ENCODE data around the gene SKAP1.

- TF ChIP-seq CTCF (IDR thresholded peaks at IDR 0.05) (no peak), ZFX (IDR thresholded peaks at IDR 0.05; ENCODE audit: borderline replicate concordance) (no peak)
These were observed 53.2 kb downstream of the SKAP1 start for GRCh38 chr17:48376682-48377325.
